Measurements from ENCODE around the gene FBXL5. TPM values are rescaled to one million over a fixed set of nuclear protein-coding genes. Genes with fewer than 3 reads are reported as not detected.

Gene FBXL5
- total and polyA plus RNA-seq, 2 donors (not counting 3 experiments of a cell fraction or from before 2014, with no cell fraction given): 42.2 to 60.2 TPM

DNA sequence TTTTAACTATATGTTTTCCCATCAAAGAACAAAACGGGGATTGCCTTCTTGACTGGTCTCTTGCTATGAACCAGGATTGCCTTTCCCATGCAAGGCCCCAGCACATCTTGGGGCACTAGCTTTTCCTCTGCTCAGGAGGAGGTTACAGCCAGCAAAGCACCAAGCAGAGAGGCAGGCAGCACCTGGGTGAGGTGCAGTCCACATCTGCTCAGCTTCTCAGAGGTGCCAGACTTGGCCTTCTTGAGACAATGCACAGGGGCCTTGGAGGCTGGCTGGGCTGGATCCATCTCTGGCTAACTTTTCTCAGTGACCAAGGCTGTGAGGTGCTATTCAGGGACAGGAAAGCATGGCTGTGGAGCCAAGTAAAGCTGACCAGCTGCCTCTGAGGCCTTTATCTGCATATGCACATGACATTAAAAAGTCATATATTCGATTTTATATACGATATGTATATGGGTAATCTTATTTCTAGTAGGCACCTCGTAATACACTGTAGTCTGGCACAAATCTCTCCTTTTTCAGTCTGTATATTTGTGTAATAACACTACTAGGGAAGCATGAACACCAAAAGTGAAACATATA is 98.6 kb downstream of the FBXL5 start:
- dilution Hi-C loops (cut with MboI; ENCODE audit: extremely low pct_ligation_motif_present, low sequenced_read_pairs): no loop called here

More for the DNA sequence above, 98.6 kb downstream of the FBXL5 start:
- Histone ChIP-seq H3K9me3 (replicated peaks; ENCODE audit: control insufficient read depth, insufficient read depth, low read length) (no peaks in the 10 kb centered on the region), H4K20me1 (replicated peaks; ENCODE audit: control insufficient read depth, extremely low read depth, insufficient read depth, low read length) (no peaks in the 10 kb centered on the region), H3K27ac (ENCODE audit: insufficient read depth, low read depth, low read length) (no peak overlapping the region), H3K4me2 (ENCODE audit: insufficient read depth, low read length) (no peak overlapping the region), H3K4me3 (replicated peaks in 1 of 3; ENCODE audit: insufficient read depth in 1 of 3, low read depth in 1 of 3, low read length in 3 of 3) (no peak overlapping the region), H3K9ac (replicated peaks; ENCODE audit: extremely low read depth, insufficient read depth, low read length) (no peak overlapping the region), H3K79me2 (ENCODE audit: control insufficient read depth, insufficient read depth, low read length) (no peaks in the 10 kb centered on the region), H3K27me3 (ENCODE audit: control insufficient read depth in 2 of 2, insufficient read depth in 2 of 2, low read length in 2 of 2) (no peaks in the 10 kb centered on the region), H3K4me1 (ENCODE audit: control insufficient read depth, extremely low read depth, insufficient read depth, low read length) (no peaks in the 10 kb centered on the region), H2AFZ (ENCODE audit: low read depth, low read length) (no peak overlapping the region), H3K36me3 (ENCODE audit: control insufficient read depth in 2 of 2, extremely low read depth in 1 of 2, insufficient read depth in 2 of 2, low read length in 2 of 2) (peaks cover 2% of the 10 kb centered on the region in 2 experiments), H3K9me1 (replicated peaks; ENCODE audit: control insufficient read depth, extremely low read depth, insufficient read depth, low read length) (no peaks in the 10 kb centered on the region)
- CTCF ChIA-PET: no interaction called here
- POLR2A ChIA-PET: no interaction called here
- no peak for DNase-seq (ENCODE audit: low read depth, low spot score)
- no TSS peak for BruUV-seq (replicated peaks)
- FAIRE-seq: no peak
- TF ChIP-seq, protein P1, sequence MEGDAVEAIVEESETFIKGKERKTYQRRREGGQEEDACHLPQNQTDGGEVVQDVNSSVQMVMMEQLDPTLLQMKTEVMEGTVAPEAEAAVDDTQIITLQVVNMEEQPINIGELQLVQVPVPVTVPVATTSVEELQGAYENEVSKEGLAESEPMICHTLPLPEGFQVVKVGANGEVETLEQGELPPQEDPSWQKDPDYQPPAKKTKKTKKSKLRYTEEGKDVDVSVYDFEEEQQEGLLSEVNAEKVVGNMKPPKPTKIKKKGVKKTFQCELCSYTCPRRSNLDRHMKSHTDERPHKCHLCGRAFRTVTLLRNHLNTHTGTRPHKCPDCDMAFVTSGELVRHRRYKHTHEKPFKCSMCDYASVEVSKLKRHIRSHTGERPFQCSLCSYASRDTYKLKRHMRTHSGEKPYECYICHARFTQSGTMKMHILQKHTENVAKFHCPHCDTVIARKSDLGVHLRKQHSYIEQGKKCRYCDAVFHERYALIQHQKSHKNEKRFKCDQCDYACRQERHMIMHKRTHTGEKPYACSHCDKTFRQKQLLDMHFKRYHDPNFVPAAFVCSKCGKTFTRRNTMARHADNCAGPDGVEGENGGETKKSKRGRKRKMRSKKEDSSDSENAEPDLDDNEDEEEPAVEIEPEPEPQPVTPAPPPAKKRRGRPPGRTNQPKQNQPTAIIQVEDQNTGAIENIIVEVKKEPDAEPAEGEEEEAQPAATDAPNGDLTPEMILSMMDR (IDR thresholded peaks at IDR 0.05; ENCODE audit: extremely low read depth in 1 of 2, insufficient read depth in 1 of 2, low read depth in 1 of 2, low read length in 2 of 2): no peak
- TF ChIP-seq JUN (IDR thresholded peaks at IDR 0.05; ENCODE audit: borderline replicate concordance, insufficient read depth, insufficient read length, low read depth) (no peak), FOS (IDR thresholded peaks at IDR 0.05; ENCODE audit: borderline replicate concordance, insufficient read depth, low read length) (no peak), MYC (IDR thresholded peaks at IDR 0.05; ENCODE audit: low read depth, low read length) (no peak), POLR2A (IDR thresholded peaks at IDR 0.05; ENCODE audit: low read depth, low read length) (no peak), POLR2AphosphoS5 (IDR thresholded peaks at IDR 0.05; ENCODE audit: insufficient read depth, low read depth, low read length) (no peak), GATA2 (IDR thresholded peaks at IDR 0.05; ENCODE audit: insufficient read depth, insufficient read length, low read depth, low read length) (no peak)
- TF ChIP-seq, protein P2, sequence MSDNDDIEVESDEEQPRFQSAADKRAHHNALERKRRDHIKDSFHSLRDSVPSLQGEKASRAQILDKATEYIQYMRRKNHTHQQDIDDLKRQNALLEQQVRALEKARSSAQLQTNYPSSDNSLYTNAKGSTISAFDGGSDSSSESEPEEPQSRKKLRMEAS (IDR thresholded peaks at IDR 0.05; ENCODE audit: insufficient read depth, insufficient read length): no peak
- intact Hi-C loops (cut with micrococcal nuclease): no loop called here

Other genes with a start within 250 kb of the FBXL5 start
- not detected in 2 replicates for gene C1QTNF7, start 227.3 kb downstream of the FBXL5 start, total RNA-seq
- gene C1QTNF7, start 227.3 kb downstream of the FBXL5 start, polyA plus RNA-seq: not detected in 2 replicates
- 13.2 and 22.4 TPM in 2 replicates for gene CC2D2A, start 185.5 kb downstream of the FBXL5 start, total RNA-seq
- 10.2 and 10.6 TPM in 2 replicates for gene CC2D2A, start 185.5 kb downstream of the FBXL5 start, polyA plus RNA-seq
- gene FAM200B, start 26.5 kb upstream of the FBXL5 start, total RNA-seq: 20.6 and 24.6 TPM in 2 replicates
- gene FAM200B, start 26.5 kb upstream of the FBXL5 start, polyA plus RNA-seq: 10.7 and 13.9 TPM in 2 replicates
- 6.6 and 10.7 TPM in 2 replicates for gene BST1, start 47.7 kb upstream of the FBXL5 start, total RNA-seq
- gene BST1, start 47.7 kb upstream of the FBXL5 start, polyA plus RNA-seq: 14.0 and 14.9 TPM in 2 replicates
- gene CD38, start 123.0 kb upstream of the FBXL5 start, total RNA-seq: 0.31 TPM in 1 of 2 replicates, not detected in the other
- gene CD38, start 123.0 kb upstream of the FBXL5 start, polyA plus RNA-seq: 0.11 and 0.14 TPM in 2 replicates